HepG2 (cell line): ENCODE data around the gene ARHGEF16. TPM values are rescaled to one million over a fixed set of nuclear protein-coding genes. Genes with fewer than 3 reads are reported as not detected.

Source experiments
- ARHGAP35 ChIP-seq: sonication (generic); formaldehyde crosslinking; IDR thresholded peaks from 2 replicates; pipeline ENCODE4 v1.9.0; 2022; ENCODE audit warnings: mild to moderate bottlenecking, inconsistent platforms, moderate library complexity, missing genetic modification reagents, borderline replicate concordance
- EP300 ChIP-seq, 3 experiments: sonication (generic) in 1 of 3; formaldehyde crosslinking in 1 of 3; IDR thresholded peaks; 2 replicates each; pipeline versions ENCODE4 v1.5.1 to v1.6.1; 2011 to 2020; ENCODE audit warnings: low read depth in 2 of 3, low read length in 2 of 3, borderline replicate concordance in 1 of 3, improper control_type of control experiment in 1 of 3, mild to moderate bottlenecking in 1 of 3, missing genetic modification reagents in 1 of 3, moderate library complexity in 1 of 3
- GFI1 ChIP-seq: sonication (generic); formaldehyde crosslinking; IDR thresholded peaks from 2 replicates; pipeline ENCODE4 v1.5.0; 2020; ENCODE audit warnings: missing genetic modification reagents, mild to moderate bottlenecking, borderline replicate concordance
- GPN1 ChIP-seq: sonication (generic); formaldehyde crosslinking; IDR thresholded peaks from 2 replicates; pipeline ENCODE4 v1.5.1; 2020; ENCODE audit warnings: missing genetic modification reagents, borderline replicate concordance
- HMGA1 ChIP-seq: sonication (generic); formaldehyde crosslinking; conservative IDR thresholded peaks from 2 replicates; pipeline ENCODE4 v1.4.0; 2020; ENCODE audit warnings: missing genetic modification reagents
- HOXA9 ChIP-seq: sonication (generic); formaldehyde crosslinking; IDR thresholded peaks from 2 replicates; pipeline ENCODE4 v1.8.1; 2022; ENCODE audit warnings: missing genetic modification reagents, mild to moderate bottlenecking, moderate library complexity, borderline replicate concordance
- KMT2A ChIP-seq: sonication (generic); formaldehyde crosslinking; IDR thresholded peaks from 2 replicates; pipeline ENCODE4 v1.4.0; 2020; ENCODE audit warnings: missing genetic modification reagents
- MXD4 ChIP-seq: IDR thresholded peaks from 2 replicates; pipeline ENCODE4 v1.6.1; 2016; ENCODE audit warnings: mild to moderate bottlenecking, missing biosample characterization, missing genetic modification reagents
- MXI1 ChIP-seq: IDR thresholded peaks from 3 replicates; pipeline ENCODE4 v1.6.1; 2012; ENCODE audit warnings: low read depth, low read length, inconsistent platforms, borderline replicate concordance
- NFIC ChIP-seq: IDR thresholded peaks from 2 replicates; pipeline ENCODE4 v1.6.1; 2012; ENCODE audit warnings: mild to moderate bottlenecking, low read length, inconsistent platforms
- NFKB2 ChIP-seq: sonication (generic); formaldehyde crosslinking; IDR thresholded peaks from 2 replicates; pipeline ENCODE4 v1.4.0; 2020; ENCODE audit warnings: missing genetic modification reagents, borderline replicate concordance
- NFYB ChIP-seq: sonication (generic); formaldehyde crosslinking; IDR thresholded peaks from 2 replicates; pipeline ENCODE4 v1.4.0; 2020; ENCODE audit warnings: missing genetic modification reagents
- NR3C1 ChIP-seq: sonication (generic); formaldehyde crosslinking; IDR thresholded peaks from 2 replicates; pipeline ENCODE4 v1.4.0; 2020; ENCODE audit warnings: missing genetic modification reagents
- RFX3 ChIP-seq: IDR thresholded peaks from 2 replicates; pipeline ENCODE4 v1.6.1; 2016; ENCODE audit warnings: missing biosample characterization, missing genetic modification reagents
- ZNF75D ChIP-seq: sonication (generic); formaldehyde crosslinking; IDR thresholded peaks from 2 replicates; pipeline ENCODE4 v1.8.1; 2023; ENCODE audit warnings: missing genetic modification reagents, mild to moderate bottlenecking, borderline replicate concordance
- polyA plus RNA-seq, 8 experiments: library from polyadenylated mRNA; depleted of rRNA in 3 of 8; stranded (reverse) in 7 of 8; unstranded in 1 of 8; fragments of >200 nt; fragmentation: Illumina TruSeq in 4 of 8; extraction: Trizol in 4 of 8; gene quantifications; 2 replicates each; pipeline versions ENCODE4 v1.2.1 to v1.2.3, GENCODE V29; 2011 to 2016; ENCODE audit warnings: low read depth in 4 of 8, missing spikeins in 1 of 8, mixed read lengths in 1 of 8; ENCODE audit not compliant: insufficient read depth in 1 of 8
- total RNA-seq, 5 experiments: library from RNA; depleted of rRNA; stranded (reverse); fragments of >200 nt; fragmentation: Illumina TruSeq; extraction: Trizol; gene quantifications; 2 replicates each; pipeline ENCODE4 v1.2.3, GENCODE V29; 2016; ENCODE audit warnings: low read depth in 1 of 5
- TF ChIP-seq, protein P1 (sequence below): sonication (generic); formaldehyde crosslinking; conservative IDR thresholded peaks from 2 replicates; pipeline ENCODE4 v1.8.0; 2022; ENCODE audit warnings: low read depth, missing genetic modification reagents
- TF ChIP-seq, protein P2 (sequence below): sonication (generic); formaldehyde crosslinking; IDR thresholded peaks from 2 replicates; pipeline ENCODE4 v1.4.0; 2020; ENCODE audit warnings: low read depth, missing genetic modification reagents
- TF ChIP-seq, protein P3 (sequence below): sonication (generic); formaldehyde crosslinking; IDR thresholded peaks from 2 replicates; pipeline ENCODE4 v1.8.0; 2022; ENCODE audit warnings: mild to moderate bottlenecking, missing genetic modification reagents, moderate library complexity

The ARHGEF16 gene
- total and polyA plus RNA-seq, 2 of the 13 experiments (the other 11 are each of a cell fraction or from before 2014, with no cell fraction given), result 20.3 to 39.9 TPM

DNA sequence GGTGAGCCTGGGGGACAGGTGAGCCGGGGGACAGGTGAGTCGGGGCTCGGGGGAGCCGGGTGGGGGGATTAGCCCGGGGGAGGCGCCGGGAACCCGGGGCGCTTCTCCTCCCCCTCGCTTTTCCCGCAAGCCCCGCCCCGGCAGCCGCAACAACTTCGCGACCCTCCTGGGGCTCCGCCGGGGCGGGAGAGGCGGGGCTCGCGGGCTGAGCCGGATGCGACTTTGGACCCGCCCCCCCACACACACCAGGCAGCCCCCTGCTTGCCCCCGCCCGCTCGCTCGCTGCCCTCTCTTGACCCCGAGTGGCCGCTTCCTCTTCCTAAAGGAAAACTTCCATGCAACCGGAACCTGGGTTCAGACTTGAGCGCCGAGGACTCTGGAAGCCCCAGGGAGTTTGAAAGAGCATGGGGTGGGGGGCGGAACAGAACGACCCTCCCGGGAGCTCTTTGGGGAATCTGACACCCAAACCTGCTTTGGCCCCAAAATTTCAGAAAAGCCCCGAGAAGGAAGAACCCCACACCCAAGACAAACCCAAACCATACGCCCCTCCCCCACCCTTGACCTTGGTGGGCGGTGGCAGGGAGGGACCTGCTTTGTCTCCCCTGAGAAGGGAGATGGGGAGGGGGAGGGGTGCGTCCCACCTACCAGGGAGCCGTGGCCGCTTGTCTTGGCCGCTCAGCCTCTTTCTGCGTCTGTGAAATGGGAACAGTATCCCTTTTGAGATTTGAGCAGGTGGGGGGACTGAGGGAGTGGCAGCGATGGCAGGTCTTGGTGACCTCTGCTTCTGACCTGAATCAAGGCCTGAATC lies 550 bp downstream of the ARHGEF16 start (continued):
- TF ChIP-seq NR3C1 (CRISPR knock-in tag) (no peak), HOXA9 (CRISPR knock-in tag) (no peak), NFYB (CRISPR knock-in tag) (no peak), KMT2A (CRISPR knock-in tag) (no peak), GFI1 (CRISPR knock-in tag) (0 out of 2 replicates have a peak, but pooled peaks have one; percentile 14), RFX3 (CRISPR knock-in tag) (no peak), MXI1 (0 out of 3 replicates have a peak, but pooled peaks have one; percentile 38), NFKB2 (CRISPR knock-in tag) (no peak; the same call in 1 of the 2 replicates), MXD4 (CRISPR knock-in tag) (no peak), EP300 (IDR thresholded peaks at IDR 0.05; ENCODE audit: low read depth in 2 of 2, low read length in 2 of 2) (peak; percentile 13 to 69; a peak in 2 of 4 replicates), EP300 (CRISPR knock-in tag; IDR thresholded peaks at IDR 0.05; ENCODE audit: borderline replicate concordance) (no peak), HMGA1 (CRISPR knock-in tag) (no peak), GPN1 (CRISPR knock-in tag) (no peak), ZNF75D (CRISPR knock-in tag) (no peak), ARHGAP35 (no peak), NFIC (no peak)
- TF ChIP-seq, protein P1, sequence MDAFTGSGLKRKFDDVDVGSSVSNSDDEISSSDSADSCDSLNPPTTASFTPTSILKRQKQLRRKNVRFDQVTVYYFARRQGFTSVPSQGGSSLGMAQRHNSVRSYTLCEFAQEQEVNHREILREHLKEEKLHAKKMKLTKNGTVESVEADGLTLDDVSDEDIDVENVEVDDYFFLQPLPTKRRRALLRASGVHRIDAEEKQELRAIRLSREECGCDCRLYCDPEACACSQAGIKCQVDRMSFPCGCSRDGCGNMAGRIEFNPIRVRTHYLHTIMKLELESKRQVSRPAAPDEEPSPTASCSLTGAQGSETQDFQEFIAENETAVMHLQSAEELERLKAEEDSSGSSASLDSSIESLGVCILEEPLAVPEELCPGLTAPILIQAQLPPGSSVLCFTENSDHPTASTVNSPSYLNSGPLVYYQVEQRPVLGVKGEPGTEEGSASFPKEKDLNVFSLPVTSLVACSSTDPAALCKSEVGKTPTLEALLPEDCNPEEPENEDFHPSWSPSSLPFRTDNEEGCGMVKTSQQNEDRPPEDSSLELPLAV (CRISPR knock-in tag), result no peak
- TF ChIP-seq, protein P2, sequence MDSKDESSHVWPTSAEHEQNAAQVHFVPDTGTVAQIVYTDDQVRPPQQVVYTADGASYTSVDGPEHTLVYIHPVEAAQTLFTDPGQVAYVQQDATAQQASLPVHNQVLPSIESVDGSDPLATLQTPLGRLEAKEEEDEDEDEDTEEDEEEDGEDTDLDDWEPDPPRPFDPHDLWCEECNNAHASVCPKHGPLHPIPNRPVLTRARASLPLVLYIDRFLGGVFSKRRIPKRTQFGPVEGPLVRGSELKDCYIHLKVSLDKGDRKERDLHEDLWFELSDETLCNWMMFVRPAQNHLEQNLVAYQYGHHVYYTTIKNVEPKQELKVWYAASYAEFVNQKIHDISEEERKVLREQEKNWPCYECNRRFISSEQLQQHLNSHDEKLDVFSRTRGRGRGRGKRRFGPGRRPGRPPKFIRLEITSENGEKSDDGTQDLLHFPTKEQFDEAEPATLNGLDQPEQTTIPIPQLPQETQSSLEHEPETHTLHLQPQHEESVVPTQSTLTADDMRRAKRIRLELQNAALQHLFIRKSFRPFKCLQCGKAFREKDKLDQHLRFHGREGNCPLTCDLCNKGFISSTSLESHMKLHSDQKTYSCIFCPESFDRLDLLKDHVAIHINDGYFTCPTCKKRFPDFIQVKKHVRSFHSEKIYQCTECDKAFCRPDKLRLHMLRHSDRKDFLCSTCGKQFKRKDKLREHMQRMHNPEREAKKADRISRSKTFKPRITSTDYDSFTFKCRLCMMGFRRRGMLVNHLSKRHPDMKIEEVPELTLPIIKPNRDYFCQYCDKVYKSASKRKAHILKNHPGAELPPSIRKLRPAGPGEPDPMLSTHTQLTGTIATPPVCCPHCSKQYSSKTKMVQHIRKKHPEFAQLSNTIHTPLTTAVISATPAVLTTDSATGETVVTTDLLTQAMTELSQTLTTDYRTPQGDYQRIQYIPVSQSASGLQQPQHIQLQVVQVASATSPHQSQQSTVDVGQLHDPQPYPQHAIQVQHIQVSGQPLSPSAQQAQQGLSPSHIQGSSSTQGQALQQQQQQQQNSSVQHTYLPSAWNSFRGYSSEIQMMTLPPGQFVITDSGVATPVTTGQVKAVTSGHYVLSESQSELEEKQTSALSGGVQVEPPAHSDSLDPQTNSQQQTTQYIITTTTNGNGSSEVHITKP (CRISPR knock-in tag), result no peak; the same call in 1 of the 2 replicates
- TF ChIP-seq, protein P3, sequence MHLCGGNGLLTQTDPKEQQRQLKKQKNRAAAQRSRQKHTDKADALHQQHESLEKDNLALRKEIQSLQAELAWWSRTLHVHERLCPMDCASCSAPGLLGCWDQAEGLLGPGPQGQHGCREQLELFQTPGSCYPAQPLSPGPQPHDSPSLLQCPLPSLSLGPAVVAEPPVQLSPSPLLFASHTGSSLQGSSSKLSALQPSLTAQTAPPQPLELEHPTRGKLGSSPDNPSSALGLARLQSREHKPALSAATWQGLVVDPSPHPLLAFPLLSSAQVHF (CRISPR knock-in tag), result no peak
